Left ventricle myocardium inferior (tissue), 1 donor: ENCODE measurements around the gene EID2. TPM values are rescaled to one million over a fixed set of nuclear protein-coding genes. Genes with fewer than 3 reads are reported as not detected.

Experiments used
- DNase-seq: peaks from one replicate; pipeline ENCODE4 v3.0.0-alpha.2; 2020
- H3K27ac ChIP-seq: fragments of 200-600 bp; replicated peaks from 2 replicates; pipeline ENCODE4 v1.8.0; 2021
- H3K27me3 ChIP-seq: fragments of 200-600 bp; 2 replicates; pipeline ENCODE4 v1.8.0; 2021; ENCODE audit warnings: low read depth
- H3K36me3 ChIP-seq: fragments of 200-600 bp; 2 replicates; pipeline ENCODE4 v1.8.0; 2021
- H3K4me1 ChIP-seq: fragments of 200-600 bp; 2 replicates; pipeline ENCODE4 v1.8.0; 2021
- H3K4me3 ChIP-seq: fragments of 200-600 bp; 2 replicates; pipeline ENCODE4 v1.8.0; 2021; ENCODE audit warnings: mild to moderate bottlenecking, moderate library complexity
- H3K9me3 ChIP-seq: fragments of 200-600 bp; replicated peaks from 2 replicates; pipeline ENCODE4 v1.8.0; 2021
- intact Hi-C: fragments of 100-400 bp; cut with micrococcal nuclease; formaldehyde crosslinking; loops from one replicate; pipeline ENCODE4 v1.11.0; 2022
- total RNA-seq: library from RNA; stranded (reverse); fragmentation: NEBNext Ultra II Directional; extraction: Animal tissue kit (Norgen Biotek cat#: 25700); gene quantifications from one replicate; pipeline ENCODE4 v1.2.1, GENCODE V29; 2021
- TF ChIP-seq, protein P1 (sequence below): fragments of 200-600 bp; IDR thresholded peaks from 2 replicates; pipeline ENCODE4 v1.8.0; 2021; ENCODE audit warnings: antibody characterized with exemption, mild to moderate bottlenecking, borderline replicate concordance
- donor health status: DM: no; HTN: yes; CAD: no; lungs with severe emphysema.

Gene EID2
- total RNA-seq, 1 donor from 2014 or later: 9.8 TPM

GRCh38 chr19:39539165-39539517 is 820 bp downstream of the EID2 start:
- TF ChIP-seq, protein P1, sequence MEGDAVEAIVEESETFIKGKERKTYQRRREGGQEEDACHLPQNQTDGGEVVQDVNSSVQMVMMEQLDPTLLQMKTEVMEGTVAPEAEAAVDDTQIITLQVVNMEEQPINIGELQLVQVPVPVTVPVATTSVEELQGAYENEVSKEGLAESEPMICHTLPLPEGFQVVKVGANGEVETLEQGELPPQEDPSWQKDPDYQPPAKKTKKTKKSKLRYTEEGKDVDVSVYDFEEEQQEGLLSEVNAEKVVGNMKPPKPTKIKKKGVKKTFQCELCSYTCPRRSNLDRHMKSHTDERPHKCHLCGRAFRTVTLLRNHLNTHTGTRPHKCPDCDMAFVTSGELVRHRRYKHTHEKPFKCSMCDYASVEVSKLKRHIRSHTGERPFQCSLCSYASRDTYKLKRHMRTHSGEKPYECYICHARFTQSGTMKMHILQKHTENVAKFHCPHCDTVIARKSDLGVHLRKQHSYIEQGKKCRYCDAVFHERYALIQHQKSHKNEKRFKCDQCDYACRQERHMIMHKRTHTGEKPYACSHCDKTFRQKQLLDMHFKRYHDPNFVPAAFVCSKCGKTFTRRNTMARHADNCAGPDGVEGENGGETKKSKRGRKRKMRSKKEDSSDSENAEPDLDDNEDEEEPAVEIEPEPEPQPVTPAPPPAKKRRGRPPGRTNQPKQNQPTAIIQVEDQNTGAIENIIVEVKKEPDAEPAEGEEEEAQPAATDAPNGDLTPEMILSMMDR: no peak
- H3K27me3 ChIP-seq: no peaks in the 10 kb centered on the region
- no peaks in the 10 kb centered on the region for H3K36me3 ChIP-seq
- H3K9me3 ChIP-seq: no peaks in the 10 kb centered on the region
- peak overlapping the region; percentile 97 for H3K27ac ChIP-seq
- H3K4me1 ChIP-seq: peaks cover 32% of the 10 kb centered on the region
- peak overlapping the region; percentile 91 for H3K4me3 ChIP-seq
- intact Hi-C loops: no loop called here
- no peak for DNase-seq

- H3K4me1 ChIP-seq: peaks cover 45% of the 10 kb centered on the region
- no peak overlapping the region for H3K4me3 ChIP-seq
- DNase-seq: no peak
- H3K9me3 ChIP-seq: no peaks in the 10 kb centered on the region
- TF ChIP-seq, protein P1: no peak
- H3K27ac ChIP-seq: no peak overlapping the region
- no peaks in the 10 kb centered on the region for H3K36me3 ChIP-seq
- no peaks in the 10 kb centered on the region for H3K27me3 ChIP-seq
- intact Hi-C loops: no loop called here
These were observed 6.2 kb downstream of the EID2 start for GRCh38 chr19:39533791-39534190.

GRCh38 chr19:39533003-39533512 is 6.9 kb downstream of the EID2 start:
- Histone ChIP-seq H3K4me1 (peaks cover 37% of the 10 kb centered on the region), H3K4me3 (peak overlapping the region; percentile 97), H3K36me3 (no peaks in the 10 kb centered on the region), H3K27me3 (no peaks in the 10 kb centered on the region), H3K9me3 (no peaks in the 10 kb centered on the region), H3K27ac (peak overlapping the region; percentile 89)
- TF ChIP-seq, protein P1: no peak
- intact Hi-C loops: no loop called here
- DNase-seq: no peak

DNA sequence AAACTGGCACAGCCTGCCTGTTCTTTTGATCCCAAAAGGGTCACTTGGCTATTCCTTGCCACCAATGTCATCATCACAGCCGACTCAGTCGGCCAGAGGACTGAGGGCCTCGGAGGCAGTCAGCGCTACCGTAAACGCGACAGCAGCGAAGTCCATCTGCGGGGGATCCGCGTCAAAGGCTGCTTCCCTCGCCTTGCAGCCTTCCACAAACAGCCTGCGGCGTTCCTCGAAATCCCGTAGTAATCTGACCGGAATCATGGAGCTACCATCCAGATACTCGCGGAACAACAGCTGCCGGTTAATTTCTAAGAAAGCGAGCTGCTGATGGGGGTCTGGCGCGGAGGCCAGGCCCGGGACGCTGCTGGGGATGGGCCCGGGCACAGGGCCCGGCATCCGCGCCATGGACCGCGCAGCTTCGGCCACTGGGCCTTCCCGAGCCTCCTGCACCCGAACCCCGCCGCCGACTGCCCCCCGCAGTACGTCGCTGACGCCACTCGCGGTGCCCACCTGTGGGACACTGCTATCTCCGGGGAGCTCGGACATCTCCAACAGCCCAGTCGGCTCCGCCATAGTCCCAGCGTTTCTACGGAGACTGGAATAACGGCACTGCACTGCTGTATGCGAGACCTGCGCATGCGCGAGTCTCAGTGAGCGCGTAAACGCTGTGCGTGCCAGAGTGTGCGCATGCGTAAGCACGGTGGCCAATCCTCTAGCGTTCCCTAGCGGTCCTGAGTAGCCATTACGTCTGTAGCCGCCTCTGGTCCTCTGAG is 7.5 kb downstream of the EID2 start, which contains the start of gene EID2B:
Gene EID2B, minus strand, starts transcription at position 620 of the 770 bp plus-strand sequence. Its CDS starts 50 bp downstream, at position 570.
- H3K9me3 ChIP-seq: no peaks in the 10 kb centered on the region
- H3K4me1 ChIP-seq: peaks cover 31% of the 10 kb centered on the region
- peak within 1 kb of the TSS; percentile 89 for H3K27ac ChIP-seq
- DNase-seq: peak; percentile 94
- intact Hi-C loops: no loop called here
- no peaks in the 10 kb centered on the region for H3K27me3 ChIP-seq
- TF ChIP-seq, protein P1: peak; percentile 98
- peak within 1 kb of the TSS; percentile 97 for H3K4me3 ChIP-seq
- peaks cover 4% of the 10 kb centered on the region for H3K36me3 ChIP-seq

DNA sequence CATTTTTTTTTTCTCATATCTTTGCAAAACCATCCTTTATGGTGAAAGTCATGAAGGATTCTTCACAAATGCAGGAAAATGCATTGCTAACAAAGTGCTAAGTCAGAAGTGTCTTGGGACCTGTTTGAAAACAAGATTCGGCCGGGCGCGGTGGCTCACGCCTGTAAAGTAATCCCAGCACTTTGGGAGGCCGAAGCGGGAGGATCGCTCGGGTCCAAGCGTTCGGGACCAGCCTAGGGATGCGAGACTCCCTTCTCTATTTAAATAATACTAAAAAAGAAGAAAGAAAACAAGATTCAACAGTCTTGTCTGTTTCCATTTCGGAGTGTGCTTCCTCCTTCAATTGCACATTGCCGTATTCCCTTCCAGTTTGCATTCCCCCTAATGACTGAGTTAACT is 8.1 kb downstream of the EID2 start:
- TF ChIP-seq, protein P1: no peak
- Histone ChIP-seq H3K36me3 (peaks cover 4% of the 10 kb centered on the region), H3K4me1 (peaks cover 28% of the 10 kb centered on the region), H3K4me3 (peak overlapping the region; percentile 97), H3K27me3 (no peaks in the 10 kb centered on the region), H3K9me3 (no peaks in the 10 kb centered on the region), H3K27ac (peak overlapping the region; percentile 89)
- intact Hi-C loops: no loop called here
- DNase-seq: no peak
